ENCODE results near the gene OSBPL8.

DNA sequence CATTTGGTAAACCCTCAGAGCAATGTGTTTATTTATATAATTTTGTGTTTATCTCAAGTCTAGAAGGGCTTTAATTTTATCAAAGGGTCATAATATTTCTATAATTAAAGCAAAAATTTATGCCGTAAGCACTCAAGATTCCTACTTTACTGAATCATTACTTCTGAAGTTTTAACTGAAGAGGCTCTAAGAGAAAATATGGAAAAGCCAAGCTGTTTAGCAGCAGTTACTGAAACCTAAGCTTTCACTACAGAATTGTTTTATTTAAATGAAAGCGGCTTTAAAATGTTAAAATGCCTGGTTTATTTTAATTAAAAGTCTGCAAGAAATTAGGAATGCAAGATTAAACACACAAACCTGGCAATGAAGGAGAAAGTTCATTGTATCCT lies 137.4 kb downstream of the OSBPL8 start:
- TF ChIP-seq ZNF274 (IDR thresholded peaks at IDR 0.05; ENCODE audit: low read depth, low read length) (no peak), YY1 (IDR thresholded peaks at IDR 0.05; ENCODE audit: insufficient read depth, insufficient read length) (no peak), SUZ12 (IDR thresholded peaks at IDR 0.05; ENCODE audit: extremely low read depth, insufficient read depth, insufficient read length) (no peak)
